HepG2 (cell line): ENCODE data around the gene PAPOLA. TPM values are rescaled to one million over a fixed set of nuclear protein-coding genes. Genes with fewer than 3 reads are reported as not detected.

Experiments used
- AHDC1 ChIP-seq: sonication (generic); formaldehyde crosslinking; IDR thresholded peaks from 2 replicates; pipeline ENCODE4 v1.5.1; 2020; ENCODE audit warnings: mild to moderate bottlenecking, missing genetic modification reagents, borderline replicate concordance
- DMTF1 ChIP-seq: sonication (generic); formaldehyde crosslinking; IDR thresholded peaks from 2 replicates; pipeline ENCODE4 v1.4.0; 2020; ENCODE audit warnings: mild to moderate bottlenecking, missing genetic modification reagents
- ETS1 ChIP-seq: sonication (generic); formaldehyde crosslinking; IDR thresholded peaks from 2 replicates; pipeline ENCODE4 v1.4.0; 2020; ENCODE audit warnings: missing genetic modification reagents
- HNRNPL ChIP-seq: fragments of 200-400 bp; formaldehyde crosslinking; IDR thresholded peaks from 2 replicates; pipeline ENCODE4 v1.6.1; 2017; ENCODE audit warnings: mild to moderate bottlenecking, low read depth, low read length
- IRF9 ChIP-seq: sonication (generic); formaldehyde crosslinking; IDR thresholded peaks from 2 replicates; pipeline ENCODE4 v1.8.0; 2022; ENCODE audit warnings: missing genetic modification reagents, mild to moderate bottlenecking, borderline replicate concordance
- KLF15 ChIP-seq: sonication (generic); formaldehyde crosslinking; IDR thresholded peaks from 2 replicates; pipeline ENCODE4 v1.8.1; 2023; ENCODE audit warnings: borderline replicate concordance, mild to moderate bottlenecking, inconsistent platforms, missing genetic modification reagents, mixed read lengths
- MNT ChIP-seq: fragments of 450-650 bp; IDR thresholded peaks from 2 replicates; pipeline ENCODE4 v1.6.1; 2016
- NFRKB ChIP-seq: fragments of 450-650 bp; IDR thresholded peaks from 2 replicates; pipeline ENCODE4 v1.6.1; 2017
- SSRP1 ChIP-seq: IDR thresholded peaks from 2 replicates; pipeline ENCODE4 v1.6.1; 2016; ENCODE audit warnings: control low read depth
- polyA plus RNA-seq, 8 experiments: library from polyadenylated mRNA; depleted of rRNA in 3 of 8; stranded (reverse) in 7 of 8; unstranded in 1 of 8; fragments of >200 nt; fragmentation: Illumina TruSeq in 4 of 8; extraction: Trizol in 4 of 8; gene quantifications; 2 replicates each; pipeline versions ENCODE4 v1.2.1 to v1.2.3, GENCODE V29; 2011 to 2016; ENCODE audit warnings: low read depth in 4 of 8, missing spikeins in 1 of 8, mixed read lengths in 1 of 8; ENCODE audit not compliant: insufficient read depth in 1 of 8
- total RNA-seq, 5 experiments: library from RNA; depleted of rRNA; stranded (reverse); fragments of >200 nt; fragmentation: Illumina TruSeq; extraction: Trizol; gene quantifications; 2 replicates each; pipeline ENCODE4 v1.2.3, GENCODE V29; 2016; ENCODE audit warnings: low read depth in 1 of 5

The PAPOLA gene
- total and polyA plus RNA-seq, 2 of the 13 experiments (the other 11 are each of a cell fraction or from before 2014, with no cell fraction given): 103 to 151 TPM

GRCh38 chr14:96461950-96462798, 40.0 kb upstream of the PAPOLA start (continued):
- TF ChIP-seq ETS1 (no peak), KLF15 (CRISPR knock-in tag) (no peak), IRF9 (no peak), HNRNPL (no peak), MNT (peak; percentile 51), AHDC1 (no peak), SSRP1 (CRISPR knock-in tag) (no peak), DMTF1 (CRISPR knock-in tag) (no peak), NFRKB (no peak)
